Mesenchymal stem cell (in vitro differentiated cells and primary cell): ENCODE measurements around the gene EXTL1.
A peak's percentile ranks its signal among the peaks of the same experiment; 100 is the strongest.

Source experiments
- DNase-seq: peaks from one replicate; pipeline ENCODE4 v3.0.0-alpha.2; 2013
- H2AFZ ChIP-seq: one replicate; pipeline ENCODE4 v1.6.1; 2013; ENCODE audit warnings: low read depth, mild to moderate bottlenecking, control low read depth, inconsistent platforms, low read length, moderate library complexity
- H2AK5ac ChIP-seq: 2 replicates; pipeline ENCODE4 v1.6.1; 2013; ENCODE audit warnings: low read length, moderate library complexity, mild to moderate bottlenecking, inconsistent platforms; ENCODE audit not compliant: severe bottlenecking
- H2BK120ac ChIP-seq: one replicate; pipeline ENCODE4 v1.6.1; 2013; ENCODE audit warnings: low read depth, mild to moderate bottlenecking, inconsistent platforms, low read length, moderate library complexity
- H2BK12ac ChIP-seq, 2 experiments: one replicate each; pipeline ENCODE4 v1.6.1; 2013; ENCODE audit warnings: inconsistent platforms in 2 of 2, low read length in 2 of 2, mild to moderate bottlenecking in 2 of 2, moderate library complexity in 2 of 2, control low read depth in 1 of 2
- H2BK15ac ChIP-seq: one replicate; pipeline ENCODE4 v1.6.1; 2013; ENCODE audit warnings: mild to moderate bottlenecking, low read depth, inconsistent platforms; ENCODE audit not compliant: poor library complexity, severe bottlenecking
- H2BK5ac ChIP-seq: 2 replicates; pipeline ENCODE4 v1.6.1; 2013; ENCODE audit warnings: low read depth, mild to moderate bottlenecking, low read length, control low read depth, inconsistent platforms; ENCODE audit not compliant: poor library complexity, severe bottlenecking
- H3K14ac ChIP-seq, 2 experiments: one replicate each; pipeline ENCODE4 v1.6.1; 2013; ENCODE audit warnings: inconsistent platforms in 2 of 2, low read length in 2 of 2, control low read depth in 1 of 2, mild to moderate bottlenecking in 1 of 2, moderate library complexity in 1 of 2
- H3K18ac ChIP-seq, 2 experiments: one replicate each; pipeline ENCODE4 v1.6.1; 2013; ENCODE audit warnings: inconsistent platforms in 2 of 2, low read length in 2 of 2, control low read depth in 1 of 2, low read depth in 1 of 2, mild to moderate bottlenecking in 1 of 2
- H3K23ac ChIP-seq, 2 experiments: one replicate each; pipeline ENCODE4 v1.6.1; 2013; ENCODE audit warnings: inconsistent platforms in 2 of 2, low read length in 2 of 2, mild to moderate bottlenecking in 2 of 2, moderate library complexity in 2 of 2, control low read depth in 1 of 2
- H3K27ac ChIP-seq: 2 replicates; pipeline ENCODE4 v1.5.1; 2013; ENCODE audit warnings: mild to moderate bottlenecking, moderate library complexity, low read length, control low read depth, inconsistent platforms; ENCODE audit not compliant: poor library complexity, severe bottlenecking
- H3K27me3 ChIP-seq, 2 experiments: 2 replicates each; pipeline versions ENCODE4 v1.6.1 to v1.7.0; 2013; ENCODE audit warnings: low read length in 2 of 2, mild to moderate bottlenecking in 2 of 2, moderate library complexity in 2 of 2, control low read depth in 1 of 2, inconsistent platforms in 1 of 2; ENCODE audit not compliant: control insufficient read depth in 1 of 2, insufficient read depth in 1 of 2
- H3K36me3 ChIP-seq, 2 experiments: 2 replicates each; pipeline versions ENCODE4 v1.6.1 to v1.7.0; 2013; ENCODE audit warnings: low read length in 2 of 2, control low read depth in 1 of 2, inconsistent platforms in 1 of 2, low read depth in 1 of 2, mild to moderate bottlenecking in 1 of 2; ENCODE audit not compliant: insufficient read depth in 2 of 2, control insufficient read depth in 1 of 2
- H3K4ac ChIP-seq, 2 experiments: one replicate each; pipeline ENCODE4 v1.6.1; 2013; ENCODE audit warnings: inconsistent platforms in 2 of 2, low read length in 2 of 2, mild to moderate bottlenecking in 2 of 2, moderate library complexity in 2 of 2, control low read depth in 1 of 2, low read depth in 1 of 2
- H3K4me1 ChIP-seq: 2 replicates; pipeline ENCODE4 v1.6.1; 2013; ENCODE audit warnings: low read depth, low read length, control low read depth; ENCODE audit not compliant: control insufficient read depth, insufficient read depth
- H3K4me2 ChIP-seq: 2 replicates; pipeline ENCODE4 v1.6.1; 2013; ENCODE audit warnings: low read length, mild to moderate bottlenecking, inconsistent platforms; ENCODE audit not compliant: poor library complexity, severe bottlenecking
- H3K4me3 ChIP-seq, 2 experiments: 2 replicates each; pipeline versions ENCODE4 v1.5.1 to v1.7.0; 2013; ENCODE audit warnings: low read length in 2 of 2, mild to moderate bottlenecking in 2 of 2, control low read depth in 1 of 2, low read depth in 1 of 2; ENCODE audit not compliant: insufficient read depth in 1 of 2
- H3K79me1 ChIP-seq: replicated peaks from 2 replicates; pipeline ENCODE4 v1.6.1; 2013; ENCODE audit warnings: mild to moderate bottlenecking, control low read depth, low read length, inconsistent platforms; ENCODE audit not compliant: poor library complexity, severe bottlenecking
- H3K9ac ChIP-seq: 2 replicates; pipeline ENCODE4 v1.7.0; 2013; ENCODE audit warnings: mild to moderate bottlenecking, low read length, moderate library complexity
- H3K9me3 ChIP-seq: 2 replicates; pipeline ENCODE4 v1.7.0; 2013; ENCODE audit warnings: mild to moderate bottlenecking, low read length; ENCODE audit not compliant: control insufficient read depth
- H4K8ac ChIP-seq: one replicate; pipeline ENCODE4 v1.6.1; 2013; ENCODE audit warnings: inconsistent platforms, mild to moderate bottlenecking, low read length, moderate library complexity
- H4K91ac ChIP-seq: one replicate; pipeline ENCODE4 v1.6.1; 2013; ENCODE audit warnings: mild to moderate bottlenecking, low read length, inconsistent platforms
- WGBS: methylation state at CpG from one replicate; pipeline ENCODE4 v1.1.7; 2013; ENCODE audit warnings: mixed read lengths; 5-methylcytosine and 5-hydroxymethylcytosine counted together

EXTL1 gene

DNA sequence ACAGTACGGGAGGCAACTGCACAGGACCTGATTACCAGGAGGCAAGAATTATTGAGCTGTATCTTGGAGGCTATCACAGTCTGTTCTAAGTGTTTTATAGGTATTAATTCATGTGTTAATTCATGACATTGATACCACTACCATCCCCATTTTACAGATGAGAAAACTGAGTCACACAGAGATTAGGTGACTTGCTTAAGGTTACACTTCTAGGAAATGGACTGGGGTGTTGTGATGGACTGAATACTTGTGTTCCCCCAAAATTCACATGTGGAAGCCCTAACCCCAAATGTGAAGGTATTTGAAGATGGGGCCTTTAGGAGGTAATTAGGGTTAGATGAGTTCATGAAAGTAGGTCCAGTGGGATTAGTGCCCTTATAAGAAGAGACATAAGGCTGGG lies 55.9 kb downstream of the EXTL1 start:
- H3K4me3 ChIP-seq = no peak overlapping the region
- no peak overlapping the region for H2AFZ ChIP-seq
- H3K18ac ChIP-seq = no peak overlapping the region
- H2BK15ac ChIP-seq = no peak overlapping the region
- no peak overlapping the region for H4K91ac ChIP-seq
- H3K79me1 ChIP-seq = no peaks in the 10 kb centered on the region
- no peak overlapping the region for H3K9ac ChIP-seq
- DNase-seq = no peak
- H3K14ac ChIP-seq = no peak overlapping the region
- H3K23ac ChIP-seq = no peak overlapping the region
- no peaks in the 10 kb centered on the region for H3K9me3 ChIP-seq
- H3K27ac ChIP-seq = no peak overlapping the region
- no peak overlapping the region for H2BK120ac ChIP-seq
- H2BK12ac ChIP-seq = no peak overlapping the region
- H3K4ac ChIP-seq = no peak overlapping the region
- H3K4me1 ChIP-seq = peaks cover 4% of the 10 kb centered on the region
- no peak overlapping the region for H3K4me2 ChIP-seq
- WGBS = no CpG with 5 or more reads among the region's 1 CpG
- H3K36me3 ChIP-seq = no peaks in the 10 kb centered on the region
- H3K27me3 ChIP-seq = peaks cover 25 to 45% of the 10 kb centered on the region in 2 experiments
- no peak overlapping the region for H2AK5ac ChIP-seq
- H4K8ac ChIP-seq = no peak overlapping the region
- no peak overlapping the region for H2BK5ac ChIP-seq

DNA sequence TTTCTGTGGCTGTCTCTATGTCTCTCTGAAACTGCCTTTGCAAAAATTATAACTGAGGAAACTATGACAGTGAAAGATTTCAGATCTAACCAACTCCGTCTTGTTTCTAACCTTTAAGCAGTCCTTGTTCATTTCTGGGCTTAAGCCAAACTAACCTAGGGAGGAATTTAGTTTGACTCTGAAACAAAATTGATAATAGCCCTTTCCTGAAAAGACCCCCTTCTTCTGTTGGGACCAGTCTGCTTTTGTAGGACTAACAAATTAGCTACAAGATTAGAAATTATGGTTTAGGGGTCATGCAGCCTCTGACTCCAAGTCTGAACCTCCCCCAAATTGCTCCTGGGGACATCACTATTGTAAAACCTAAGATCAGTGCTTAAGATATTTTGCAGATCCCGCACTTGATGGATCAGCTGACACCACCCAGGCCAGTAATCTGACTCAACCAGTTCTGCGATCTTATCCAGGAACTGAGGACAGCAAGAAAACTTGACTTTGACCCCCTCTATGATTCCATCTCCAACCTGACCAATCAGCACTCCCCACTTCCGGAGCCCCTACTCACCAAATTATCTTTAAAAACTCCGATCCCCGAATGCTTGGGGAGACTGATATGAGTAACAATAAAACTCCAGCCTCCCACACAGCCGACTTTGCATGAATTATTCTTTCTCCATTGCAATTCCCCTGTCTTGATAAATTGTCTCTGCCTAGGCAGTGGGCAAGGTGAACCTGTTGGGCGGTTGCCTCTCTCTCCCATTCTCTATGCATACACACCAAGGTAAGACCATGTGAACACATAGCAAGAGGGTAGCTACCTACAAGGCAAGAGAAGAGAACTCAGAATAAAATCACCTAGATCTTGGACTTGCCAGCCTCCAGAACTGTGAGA lies 57.0 kb downstream of the EXTL1 start:
- H2BK12ac ChIP-seq = no peak overlapping the region
- H2AK5ac ChIP-seq = no peak overlapping the region
- no peak overlapping the region for H3K18ac ChIP-seq
- no peak overlapping the region for H3K9ac ChIP-seq
- no peak overlapping the region for H2AFZ ChIP-seq
- no peak overlapping the region for H3K4me2 ChIP-seq
- H3K36me3 ChIP-seq = no peaks in the 10 kb centered on the region
- H3K27ac ChIP-seq = no peak overlapping the region
- no peaks in the 10 kb centered on the region for H3K79me1 ChIP-seq
- no peak overlapping the region for H3K4ac ChIP-seq
- H2BK15ac ChIP-seq = no peak overlapping the region
- H2BK5ac ChIP-seq = no peak overlapping the region
- H3K9me3 ChIP-seq = no peaks in the 10 kb centered on the region
- H3K27me3 ChIP-seq = peaks cover 26 to 35% of the 10 kb centered on the region in 2 experiments
- H2BK120ac ChIP-seq = no peak overlapping the region
- H4K8ac ChIP-seq = no peak overlapping the region
- no peak overlapping the region for H3K14ac ChIP-seq
- H3K4me3 ChIP-seq = no peak overlapping the region
- 68% methylated on average over 8 of the region's 8 CpGs for WGBS
- no peak for DNase-seq
- no peak overlapping the region for H3K23ac ChIP-seq
- no peak overlapping the region for H4K91ac ChIP-seq
- H3K4me1 ChIP-seq = peaks cover 7% of the 10 kb centered on the region

DNA sequence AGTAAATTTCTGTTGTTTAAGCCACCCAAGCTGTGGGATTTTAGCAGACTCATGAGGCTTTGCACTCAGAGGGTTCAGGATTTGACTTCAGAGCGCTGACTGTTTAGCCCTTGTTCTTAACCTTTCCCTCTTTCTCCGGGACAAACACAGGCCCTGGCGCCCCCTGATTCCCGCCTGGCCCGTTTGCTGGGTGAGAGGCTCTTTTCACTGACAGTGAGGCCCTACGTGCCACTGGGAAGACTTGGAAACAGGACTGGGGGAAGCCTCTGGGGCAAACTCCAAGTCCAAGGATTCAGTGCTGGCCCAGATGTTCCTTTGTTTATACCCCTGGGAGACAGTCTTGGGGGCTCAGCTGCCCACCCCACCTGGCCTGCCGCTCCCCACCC lies 57.6 kb downstream of the EXTL1 start:
- WGBS = 50% methylated on average over 7 of the region's 7 CpGs
- H2BK15ac ChIP-seq = peak overlapping the region; percentile 79

DNA sequence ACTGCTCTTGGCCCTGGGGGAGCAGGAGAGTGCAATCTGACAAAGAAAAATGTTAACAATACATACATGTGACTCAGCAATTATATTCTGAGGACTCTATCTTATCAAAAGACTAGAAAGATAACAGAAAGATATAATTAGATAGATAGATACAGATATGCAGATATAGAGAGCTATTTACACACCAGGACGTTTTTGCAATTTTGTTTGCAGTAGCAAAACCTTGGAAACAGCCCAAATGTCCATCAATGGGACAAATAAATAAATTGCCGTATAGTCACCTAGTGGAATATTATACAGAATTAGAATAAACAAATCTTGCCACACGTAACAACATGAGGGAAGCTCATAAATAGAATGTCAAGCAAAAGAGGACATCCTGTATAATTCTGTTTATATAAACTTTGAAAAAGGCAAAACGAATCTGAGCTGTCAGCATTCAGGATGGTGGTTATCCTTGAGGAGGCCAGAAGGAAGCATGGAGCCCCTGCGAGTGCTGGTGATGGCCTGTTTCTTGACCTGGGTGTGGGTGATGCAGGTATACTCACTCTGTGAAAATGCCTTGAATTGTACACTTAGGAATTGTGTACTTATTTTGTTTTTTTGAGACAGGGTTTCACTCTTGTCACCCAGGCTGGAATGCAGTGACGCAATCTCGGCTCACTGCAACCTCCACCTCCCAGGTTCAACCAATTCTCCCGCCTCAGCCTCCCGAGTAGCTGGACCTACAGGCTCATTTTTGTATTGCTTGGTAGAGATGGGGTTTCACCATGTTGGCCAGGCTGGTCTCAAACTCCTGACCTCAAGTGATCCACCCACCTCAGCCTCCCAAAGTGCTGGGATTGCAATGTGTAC lies 58.6 kb downstream of the EXTL1 start:
- no peak overlapping the region for H2BK5ac ChIP-seq
- no peak overlapping the region for H3K18ac ChIP-seq
- H3K36me3 ChIP-seq = no peaks in the 10 kb centered on the region
- no peak overlapping the region for H3K9ac ChIP-seq
- no peak overlapping the region for H3K23ac ChIP-seq
- no peak overlapping the region for H3K4ac ChIP-seq
- no peak overlapping the region for H2BK120ac ChIP-seq
- no peak overlapping the region for H4K8ac ChIP-seq
- H2BK12ac ChIP-seq = no peak overlapping the region
- no peak overlapping the region for H2BK15ac ChIP-seq
- H4K91ac ChIP-seq = no peak overlapping the region
- H2AFZ ChIP-seq = no peak overlapping the region
- H3K14ac ChIP-seq = no peak overlapping the region
- no peak overlapping the region for H2AK5ac ChIP-seq
- peaks cover 28 to 39% of the 10 kb centered on the region in 2 experiments for H3K27me3 ChIP-seq
- 44% methylated on average over 2 of the region's 9 CpGs for WGBS
- H3K27ac ChIP-seq = no peak overlapping the region
- H3K4me1 ChIP-seq = peaks cover 10% of the 10 kb centered on the region
- H3K4me2 ChIP-seq = no peak overlapping the region
- no peak for DNase-seq
- H3K4me3 ChIP-seq = no peak overlapping the region
- H3K79me1 ChIP-seq = no peaks in the 10 kb centered on the region
- no peaks in the 10 kb centered on the region for H3K9me3 ChIP-seq

More for the DNA sequence above, 57.6 kb downstream of the EXTL1 start:
- no peak overlapping the region for H3K4me2 ChIP-seq
- H3K9ac ChIP-seq = no peak overlapping the region
- no peak overlapping the region for H2BK5ac ChIP-seq
- DNase-seq = no peak
- H2BK120ac ChIP-seq = no peak overlapping the region
- no peak overlapping the region for H3K4me3 ChIP-seq
- H3K4me1 ChIP-seq = peaks cover 9% of the 10 kb centered on the region
- H2AK5ac ChIP-seq = no peak overlapping the region
- H3K27ac ChIP-seq = no peak overlapping the region
- H3K79me1 ChIP-seq = no peaks in the 10 kb centered on the region
- H3K4ac ChIP-seq = no peak overlapping the region
- no peaks in the 10 kb centered on the region for H3K9me3 ChIP-seq
- H3K23ac ChIP-seq = no peak overlapping the region
- H2AFZ ChIP-seq = no peak overlapping the region
- H3K14ac ChIP-seq = no peak overlapping the region
- peak overlapping the region; percentile 48 for H4K8ac ChIP-seq
- H3K18ac ChIP-seq = peak overlapping the region; percentile 16 to 84
- H4K91ac ChIP-seq = no peak overlapping the region
- peak overlapping the region in 1 of 2 experiments; percentile 33 for H2BK12ac ChIP-seq
- H3K36me3 ChIP-seq = no peaks in the 10 kb centered on the region
- H3K27me3 ChIP-seq = peaks cover 29% of the 10 kb centered on the region in 2 experiments
